Measurements from ENCODE around the gene ZNF467. TPM values are rescaled to one million over a fixed set of nuclear protein-coding genes. Genes with fewer than 3 reads are reported as not detected.

ZNF467 gene
- total RNA-seq, 2 donors from 2014 or later, result 2.5 to 5.0 TPM

GRCh38 chr7:149811831-149812490 is 38.6 kb upstream of the ZNF467 start:
- Histone ChIP-seq H3K27ac (no peak overlapping the region), H3K27me3 (no peaks in the 10 kb centered on the region), H3K4me1 (no peaks in the 10 kb centered on the region), H3K9me3 (no peaks in the 10 kb centered on the region), H3K4me3 (no peak overlapping the region), H3K36me3 (no peaks in the 10 kb centered on the region), H3K9ac (ENCODE audit: low read depth in 2 of 2, low read length in 2 of 2) (no peak overlapping the region)
- intact Hi-C loops (cut with DNase I), result no loop called here
- DNase-seq, result no peak
- TF ChIP-seq, protein P1, sequence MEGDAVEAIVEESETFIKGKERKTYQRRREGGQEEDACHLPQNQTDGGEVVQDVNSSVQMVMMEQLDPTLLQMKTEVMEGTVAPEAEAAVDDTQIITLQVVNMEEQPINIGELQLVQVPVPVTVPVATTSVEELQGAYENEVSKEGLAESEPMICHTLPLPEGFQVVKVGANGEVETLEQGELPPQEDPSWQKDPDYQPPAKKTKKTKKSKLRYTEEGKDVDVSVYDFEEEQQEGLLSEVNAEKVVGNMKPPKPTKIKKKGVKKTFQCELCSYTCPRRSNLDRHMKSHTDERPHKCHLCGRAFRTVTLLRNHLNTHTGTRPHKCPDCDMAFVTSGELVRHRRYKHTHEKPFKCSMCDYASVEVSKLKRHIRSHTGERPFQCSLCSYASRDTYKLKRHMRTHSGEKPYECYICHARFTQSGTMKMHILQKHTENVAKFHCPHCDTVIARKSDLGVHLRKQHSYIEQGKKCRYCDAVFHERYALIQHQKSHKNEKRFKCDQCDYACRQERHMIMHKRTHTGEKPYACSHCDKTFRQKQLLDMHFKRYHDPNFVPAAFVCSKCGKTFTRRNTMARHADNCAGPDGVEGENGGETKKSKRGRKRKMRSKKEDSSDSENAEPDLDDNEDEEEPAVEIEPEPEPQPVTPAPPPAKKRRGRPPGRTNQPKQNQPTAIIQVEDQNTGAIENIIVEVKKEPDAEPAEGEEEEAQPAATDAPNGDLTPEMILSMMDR (IDR thresholded peaks at IDR 0.05), result no peak

DNA sequence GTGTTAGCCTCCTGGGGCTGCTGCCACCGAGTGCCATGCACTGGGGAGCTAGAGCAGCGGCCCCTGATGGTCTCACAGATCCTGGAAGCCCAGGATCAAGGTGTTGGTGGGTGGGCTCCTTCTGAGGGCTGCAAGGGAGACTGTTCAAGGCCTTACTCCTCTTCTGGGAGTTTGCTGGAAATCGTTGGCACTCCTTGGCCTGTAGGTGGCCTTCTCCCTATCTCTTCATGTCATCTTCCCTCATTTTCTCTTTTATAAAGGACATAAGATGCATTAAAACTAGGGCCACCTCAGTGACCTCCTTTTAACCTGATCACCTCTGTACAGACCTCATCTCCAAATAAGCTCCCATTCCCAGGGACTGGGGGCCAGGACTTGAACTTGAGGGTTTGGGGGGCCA is 37.8 kb upstream of the ZNF467 start:
- Histone ChIP-seq H3K4me3 (no peak overlapping the region), H3K36me3 (no peaks in the 10 kb centered on the region), H3K9me3 (no peaks in the 10 kb centered on the region), H3K27ac (no peak overlapping the region), H3K9ac (ENCODE audit: low read depth in 2 of 2, low read length in 2 of 2) (no peak overlapping the region), H3K27me3 (no peaks in the 10 kb centered on the region), H3K4me1 (no peaks in the 10 kb centered on the region)
- intact Hi-C loops (cut with DNase I), result no loop called here
- no peak for DNase-seq
- TF ChIP-seq, protein P1 (IDR thresholded peaks at IDR 0.05), result no peak

- DNase-seq, result no peak
- no peak overlapping the region for H3K27ac ChIP-seq
- no peaks in the 10 kb centered on the region for H3K36me3 ChIP-seq
- H3K9me3 ChIP-seq, result no peaks in the 10 kb centered on the region
- no peak overlapping the region for H3K4me3 ChIP-seq
- H3K4me1 ChIP-seq, result no peaks in the 10 kb centered on the region
- TF ChIP-seq, protein P1 (IDR thresholded peaks at IDR 0.05), result no peak
- intact Hi-C loops (cut with DNase I), result no loop called here
- H3K27me3 ChIP-seq, result no peaks in the 10 kb centered on the region
- H3K9ac ChIP-seq (ENCODE audit: low read depth in 2 of 2, low read length in 2 of 2), result no peak overlapping the region
Measured at GRCh38 chr7:149809215-149809614, 35.8 kb upstream of the ZNF467 start.

GRCh38 chr7:149808311-149808710 is 34.9 kb upstream of the ZNF467 start:
- H3K4me3 ChIP-seq, result no peak overlapping the region
- H3K4me1 ChIP-seq, result no peaks in the 10 kb centered on the region
- TF ChIP-seq, protein P1 (IDR thresholded peaks at IDR 0.05), result no peak
- no peak for DNase-seq
- H3K27me3 ChIP-seq, result no peaks in the 10 kb centered on the region
- intact Hi-C loops (cut with DNase I), result no loop called here
- H3K9ac ChIP-seq (ENCODE audit: low read depth in 2 of 2, low read length in 2 of 2), result no peak overlapping the region
- H3K36me3 ChIP-seq, result no peaks in the 10 kb centered on the region
- H3K9me3 ChIP-seq, result no peaks in the 10 kb centered on the region
- H3K27ac ChIP-seq, result no peak overlapping the region

GRCh38 chr7:149806726-149807125 is 33.3 kb upstream of the ZNF467 start:
- Histone ChIP-seq H3K4me3 (no peak overlapping the region), H3K9me3 (no peaks in the 10 kb centered on the region), H3K27ac (no peak overlapping the region), H3K4me1 (no peaks in the 10 kb centered on the region), H3K9ac (ENCODE audit: low read depth in 2 of 2, low read length in 2 of 2) (no peak overlapping the region), H3K27me3 (no peaks in the 10 kb centered on the region), H3K36me3 (no peaks in the 10 kb centered on the region)
- TF ChIP-seq, protein P1 (IDR thresholded peaks at IDR 0.05), result no peak
- no peak for DNase-seq
- intact Hi-C loops (cut with DNase I), result no loop called here
